K562 (cell line): ENCODE results near the gene KCNC3. TPM values are rescaled to one million over a fixed set of nuclear protein-coding genes. Genes with fewer than 3 reads are reported as not detected.

Experiments used
- ELF1 ChIP-seq: fragments of 200-800 bp; sonication (Bioruptor generic); IDR thresholded peaks from 2 replicates; pipeline ENCODE4 v1.6.1; 2016; ENCODE audit warnings: missing genetic modification characterization, missing compliant biosample characterization
- GATAD2A ChIP-seq: fragments of 450-650 bp; IDR thresholded peaks from 2 replicates; pipeline ENCODE4 v1.6.1; 2017
- HDAC1 ChIP-seq, 2 experiments: fragments of 450-650 bp; IDR thresholded peaks; 2 replicates each; pipeline ENCODE4 v1.6.1; 2016 to 2017; ENCODE audit warnings: inconsistent platforms in 1 of 2, mild to moderate bottlenecking in 1 of 2, moderate library complexity in 1 of 2
- HDAC2 ChIP-seq: fragments of 450-650 bp; IDR thresholded peaks from 2 replicates; pipeline ENCODE4 v1.6.1; 2016; ENCODE audit warnings: mild to moderate bottlenecking
- MAZ ChIP-seq, 2 experiments: fragments of 450-650 bp in 1 of 2; sonication (generic) in 1 of 2; formaldehyde crosslinking; IDR thresholded peaks in 1 of 2; conservative IDR thresholded peaks in 1 of 2; 2 replicates each; pipeline versions ENCODE4 v1.4.0 to v1.5.0; 2020; ENCODE audit warnings: mild to moderate bottlenecking in 1 of 2, missing genetic modification reagents in 1 of 2
- NCOA4 ChIP-seq: fragments of 450-650 bp; IDR thresholded peaks from 2 replicates; pipeline ENCODE4 v1.6.1; 2018; ENCODE audit warnings: mild to moderate bottlenecking; ENCODE audit not compliant: partially characterized antibody
- PHF20 ChIP-seq: fragments of 450-650 bp; IDR thresholded peaks from 2 replicates; pipeline ENCODE4 v1.6.1; 2018; ENCODE audit not compliant: partially characterized antibody
- POLR2A ChIP-seq: fragments of 450-650 bp; conservative IDR thresholded peaks from 2 replicates; pipeline ENCODE4 v1.6.1; 2016
- RFX5 ChIP-seq: IDR thresholded peaks from 2 replicates; pipeline ENCODE4 v1.6.1; 2011; ENCODE audit warnings: low read depth, mild to moderate bottlenecking, improper control_type of control experiment, low read length
- SAP30 ChIP-seq: fragments of 200-600 bp; sonication (generic); IDR thresholded peaks from 2 replicates; pipeline ENCODE4 v1.6.1; 2012; ENCODE audit warnings: borderline replicate concordance, low read depth, mild to moderate bottlenecking, moderate library complexity, low read length, control low read depth, inconsistent platforms; ENCODE audit not compliant: insufficient read depth, poor library complexity, severe bottlenecking
- ZBTB7A ChIP-seq: IDR thresholded peaks from 2 replicates; pipeline ENCODE4 v1.6.1; 2011; ENCODE audit warnings: low read depth, mild to moderate bottlenecking, low read length, moderate library complexity, borderline replicate concordance; ENCODE audit not compliant: control insufficient read depth
- ZFP36 ChIP-seq: fragments of 150-350 bp; IDR thresholded peaks from 2 replicates; pipeline ENCODE4 v1.6.1; 2018; ENCODE audit warnings: low read length, low read depth; ENCODE audit not compliant: partially characterized antibody
- ZNF263 ChIP-seq: sonication (generic); formaldehyde crosslinking; IDR thresholded peaks from 2 replicates; pipeline ENCODE4 v1.8.0; 2022; ENCODE audit warnings: mild to moderate bottlenecking, missing genetic modification reagents, borderline replicate concordance
- ZNF41 ChIP-seq: fragments of 250-450 bp; sonication (Bioruptor Pico); conservative IDR thresholded peaks from 2 replicates; pipeline ENCODE4 v1.4.0; 2020; ENCODE audit warnings: mild to moderate bottlenecking
- ZSCAN29 ChIP-seq: fragments of 450-650 bp; IDR thresholded peaks from 2 replicates; pipeline ENCODE4 v1.6.1; 2017
- polyA plus RNA-seq, 8 experiments: library from polyadenylated mRNA; depleted of rRNA in 4 of 8; stranded (reverse) in 5 of 8; unstranded in 3 of 8; fragments of >200 nt; fragmentation: Nextera tagmentation in 2 of 8; fragmentation: Illumina TruSeq in 1 of 8; extraction: Ambion mirVana in 2 of 8; extraction: Trizol in 1 of 8; gene quantifications; 2 replicates each; pipeline versions ENCODE4 v1.2.1 to v1.2.3, GENCODE V29; 2011 to 2014; ENCODE audit warnings: inconsistent platforms in 1 of 8, missing spikeins in 1 of 8
- total RNA-seq, 7 experiments: library from RNA; depleted of rRNA in 6 of 7; stranded (reverse); fragments of >200 nt in 6 of 7; fragmentation: Illumina TruSeq in 2 of 7; extraction: Trizol in 2 of 7; gene quantifications; 2 replicates each; pipeline versions ENCODE4 v1.2.1 to v1.2.3, GENCODE V29; 2011 to 2021; ENCODE audit warnings: low replicate concordance in 1 of 7
- TF ChIP-seq, protein P1 (sequence below), 2 experiments: IDR thresholded peaks; 2 replicates each; pipeline ENCODE4 v1.6.1; 2012; ENCODE audit warnings: improper control_type of control experiment in 2 of 2, low read depth in 2 of 2, low read length in 2 of 2, borderline replicate concordance in 1 of 2
- TF ChIP-seq, protein P2 (sequence below), 2 experiments: fragments of 450-650 bp in 1 of 2; sonication (generic) in 1 of 2; formaldehyde crosslinking; conservative IDR thresholded peaks; 2 replicates each; pipeline versions ENCODE4 v1.4.0 to v1.8.1; 2020 to 2022; ENCODE audit warnings: mild to moderate bottlenecking in 1 of 2, missing genetic modification reagents in 1 of 2
- TF ChIP-seq, protein P3 (sequence below): IDR thresholded peaks from 3 replicates; pipeline ENCODE4 v1.6.1; 2011; ENCODE audit warnings: borderline replicate concordance, mild to moderate bottlenecking, moderate library complexity; ENCODE audit not compliant: insufficient read length; ENCODE audit errors: extremely low read depth
- TF ChIP-seq, protein P4 (sequence below), 3 experiments: fragments of 200-800 bp in 1 of 3; sonication (Bioruptor generic) in 1 of 3; sonication (generic) in 1 of 3; formaldehyde crosslinking in 1 of 3; IDR thresholded peaks; 2 replicates each; pipeline versions ENCODE4 v1.6.1 to v1.8.0; 2016 to 2022; ENCODE audit warnings: mild to moderate bottlenecking in 2 of 3, missing compliant biosample characterization in 2 of 3, missing genetic modification characterization in 2 of 3, missing genetic modification reagents in 1 of 3

The KCNC3 gene
- total and polyA plus RNA-seq, 9 of the 15 experiments (the other 6 are each of a cell fraction or from before 2014, with no cell fraction given) = 0.03 to 26.2 (median 2.0) TPM

GRCh38 chr19:50315773-50316448 is 13.3 kb downstream of the KCNC3 start (continued):
- TF ChIP-seq, protein P1, sequence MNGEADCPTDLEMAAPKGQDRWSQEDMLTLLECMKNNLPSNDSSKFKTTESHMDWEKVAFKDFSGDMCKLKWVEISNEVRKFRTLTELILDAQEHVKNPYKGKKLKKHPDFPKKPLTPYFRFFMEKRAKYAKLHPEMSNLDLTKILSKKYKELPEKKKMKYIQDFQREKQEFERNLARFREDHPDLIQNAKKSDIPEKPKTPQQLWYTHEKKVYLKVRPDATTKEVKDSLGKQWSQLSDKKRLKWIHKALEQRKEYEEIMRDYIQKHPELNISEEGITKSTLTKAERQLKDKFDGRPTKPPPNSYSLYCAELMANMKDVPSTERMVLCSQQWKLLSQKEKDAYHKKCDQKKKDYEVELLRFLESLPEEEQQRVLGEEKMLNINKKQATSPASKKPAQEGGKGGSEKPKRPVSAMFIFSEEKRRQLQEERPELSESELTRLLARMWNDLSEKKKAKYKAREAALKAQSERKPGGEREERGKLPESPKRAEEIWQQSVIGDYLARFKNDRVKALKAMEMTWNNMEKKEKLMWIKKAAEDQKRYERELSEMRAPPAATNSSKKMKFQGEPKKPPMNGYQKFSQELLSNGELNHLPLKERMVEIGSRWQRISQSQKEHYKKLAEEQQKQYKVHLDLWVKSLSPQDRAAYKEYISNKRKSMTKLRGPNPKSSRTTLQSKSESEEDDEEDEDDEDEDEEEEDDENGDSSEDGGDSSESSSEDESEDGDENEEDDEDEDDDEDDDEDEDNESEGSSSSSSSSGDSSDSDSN (IDR thresholded peaks at IDR 0.05; ENCODE audit: borderline replicate concordance in 1 of 2, low read depth in 2 of 2, low read length in 2 of 2) = 0 out of 4 replicates have a peak, but pooled peaks of 1 of the 2 experiments have one; percentile 39
- TF ChIP-seq ZBTB7A (peak; percentile 79), ZNF263 (CRISPR knock-in tag) (peak; percentile 100), NCOA4 (peak; percentile 70), HDAC2 (0 out of 2 replicates have a peak, but pooled peaks have one; percentile 61), ZNF41 (no peak), ELF1 (tag) (peak; percentile 74), GATAD2A (0 out of 2 replicates have a peak, but pooled peaks have one; percentile 55), POLR2A (peak; percentile 55; the same call in 1 of the 2 replicates), ZSCAN29 (no peak), SAP30 (no peak), RFX5 (no peak), HDAC1 (IDR thresholded peaks at IDR 0.05) (peak; percentile 29 to 66; a peak in 2 of 4 replicates), PHF20 (peak; percentile 66), MAZ (CRISPR knock-in tag; conservative IDR thresholded peaks at IDR 0.05 in 1 of 2, IDR thresholded peaks at IDR 0.05 in 1 of 2) (peak in 1 of 2 experiments; percentile 50; a peak in 1 of 4 replicates), ZFP36 (peak; percentile 59)
- TF ChIP-seq, protein P2, sequence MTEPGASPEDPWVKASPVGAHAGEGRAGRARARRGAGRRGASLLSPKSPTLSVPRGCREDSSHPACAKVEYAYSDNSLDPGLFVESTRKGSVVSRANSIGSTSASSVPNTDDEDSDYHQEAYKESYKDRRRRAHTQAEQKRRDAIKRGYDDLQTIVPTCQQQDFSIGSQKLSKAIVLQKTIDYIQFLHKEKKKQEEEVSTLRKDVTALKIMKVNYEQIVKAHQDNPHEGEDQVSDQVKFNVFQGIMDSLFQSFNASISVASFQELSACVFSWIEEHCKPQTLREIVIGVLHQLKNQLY (CRISPR knock-in tag; conservative IDR thresholded peaks at IDR 0.05) = no peak
- TF ChIP-seq, protein P3, sequence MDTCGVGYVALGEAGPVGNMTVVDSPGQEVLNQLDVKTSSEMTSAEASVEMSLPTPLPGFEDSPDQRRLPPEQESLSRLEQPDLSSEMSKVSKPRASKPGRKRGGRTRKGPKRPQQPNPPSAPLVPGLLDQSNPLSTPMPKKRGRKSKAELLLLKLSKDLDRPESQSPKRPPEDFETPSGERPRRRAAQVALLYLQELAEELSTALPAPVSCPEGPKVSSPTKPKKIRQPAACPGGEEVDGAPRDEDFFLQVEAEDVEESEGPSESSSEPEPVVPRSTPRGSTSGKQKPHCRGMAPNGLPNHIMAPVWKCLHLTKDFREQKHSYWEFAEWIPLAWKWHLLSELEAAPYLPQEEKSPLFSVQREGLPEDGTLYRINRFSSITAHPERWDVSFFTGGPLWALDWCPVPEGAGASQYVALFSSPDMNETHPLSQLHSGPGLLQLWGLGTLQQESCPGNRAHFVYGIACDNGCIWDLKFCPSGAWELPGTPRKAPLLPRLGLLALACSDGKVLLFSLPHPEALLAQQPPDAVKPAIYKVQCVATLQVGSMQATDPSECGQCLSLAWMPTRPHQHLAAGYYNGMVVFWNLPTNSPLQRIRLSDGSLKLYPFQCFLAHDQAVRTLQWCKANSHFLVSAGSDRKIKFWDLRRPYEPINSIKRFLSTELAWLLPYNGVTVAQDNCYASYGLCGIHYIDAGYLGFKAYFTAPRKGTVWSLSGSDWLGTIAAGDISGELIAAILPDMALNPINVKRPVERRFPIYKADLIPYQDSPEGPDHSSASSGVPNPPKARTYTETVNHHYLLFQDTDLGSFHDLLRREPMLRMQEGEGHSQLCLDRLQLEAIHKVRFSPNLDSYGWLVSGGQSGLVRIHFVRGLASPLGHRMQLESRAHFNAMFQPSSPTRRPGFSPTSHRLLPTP = no peak
- TF ChIP-seq, protein P4, sequence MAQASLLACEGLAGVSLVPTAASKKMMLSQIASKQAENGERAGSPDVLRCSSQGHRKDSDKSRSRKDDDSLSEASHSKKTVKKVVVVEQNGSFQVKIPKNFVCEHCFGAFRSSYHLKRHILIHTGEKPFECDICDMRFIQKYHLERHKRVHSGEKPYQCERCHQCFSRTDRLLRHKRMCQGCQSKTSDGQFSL (CRISPR knock-in tag; IDR thresholded peaks at IDR 0.05) = peak; percentile 47; the same call in 1 of the 2 replicates
- TF ChIP-seq, protein P4 (tag; IDR thresholded peaks at IDR 0.05) = no peak; a peak in 1 of 4 replicates
